ENCODE results near the gene KIAA1217.
"Not testable (repeated sequence)": the region's sequence is repeated elsewhere in the genome, so short reads cannot be mapped to it uniquely, and the experiment has no call there.

Gene KIAA1217

GRCh38 chr10:24476913-24477701 lies 268.2 kb downstream of the KIAA1217 start:
- DNase-seq: no peak

- DNase-seq: no peak
Observed at GRCh38 chr10:24477915-24478314, 269.0 kb downstream of the KIAA1217 start.

- no peak for DNase-seq
Observed at GRCh38 chr10:24479806-24480205, 270.9 kb downstream of the KIAA1217 start.

DNA sequence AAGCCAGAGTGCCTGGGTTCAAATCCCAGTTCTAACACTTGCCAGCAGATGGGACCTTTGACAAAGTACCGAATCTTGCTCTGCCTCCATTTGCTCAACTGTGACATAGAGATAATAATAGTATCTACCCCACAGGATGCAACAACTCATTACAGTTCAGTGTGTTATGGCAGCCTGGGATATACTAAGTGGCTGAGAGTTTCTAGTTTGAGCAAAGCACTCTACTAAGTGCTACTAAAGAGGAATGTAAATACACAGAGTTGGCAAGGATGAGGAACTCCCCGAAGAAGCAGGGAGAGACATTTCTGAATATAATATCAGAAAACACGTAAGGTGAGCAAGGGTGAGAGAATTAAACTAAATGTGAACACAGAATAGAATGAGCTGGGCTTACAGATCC lies 271.5 kb downstream of the KIAA1217 start:
- DNase-seq: no peak

DNA sequence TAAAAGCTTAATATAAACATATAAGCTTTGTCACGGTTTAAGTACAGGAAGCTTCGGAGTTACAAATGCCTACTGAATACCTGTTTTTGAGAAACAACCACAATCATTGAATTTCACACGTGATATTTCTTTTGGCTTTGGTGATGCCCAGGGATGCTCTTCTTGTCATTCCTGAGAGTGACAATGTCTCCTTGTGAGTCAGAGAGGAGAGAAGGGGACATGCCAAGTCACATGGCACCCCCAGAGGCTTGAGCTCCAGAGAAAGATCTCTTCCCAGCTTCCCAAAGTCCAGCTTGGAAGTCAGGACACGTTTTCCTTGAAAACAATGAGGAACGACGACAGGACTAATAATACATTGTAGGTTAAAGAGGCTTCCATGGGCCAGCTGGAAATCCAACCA lies 272.3 kb downstream of the KIAA1217 start:
- DNase-seq: no peak

DNA sequence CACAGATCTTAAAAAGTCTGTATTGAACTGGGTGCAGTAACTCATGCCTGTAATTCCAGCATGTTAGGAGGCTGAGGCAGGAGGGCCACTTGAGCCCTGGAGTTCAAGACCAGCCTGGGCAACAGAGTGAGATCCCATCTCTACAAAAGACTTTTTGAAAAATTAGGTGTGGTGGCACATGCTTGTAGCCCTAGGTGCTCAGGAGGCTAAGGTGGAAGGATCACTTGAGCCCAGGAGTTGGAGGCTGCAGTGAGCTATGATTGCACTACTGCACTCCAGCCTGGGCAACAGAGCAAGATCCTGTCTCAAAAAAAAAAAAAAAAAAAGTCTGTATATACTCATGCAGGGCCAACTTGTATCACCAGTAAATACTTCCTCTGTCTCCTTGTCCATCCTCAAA lies 273.8 kb downstream of the KIAA1217 start:
- DNase-seq: not testable (repeated sequence)

DNA sequence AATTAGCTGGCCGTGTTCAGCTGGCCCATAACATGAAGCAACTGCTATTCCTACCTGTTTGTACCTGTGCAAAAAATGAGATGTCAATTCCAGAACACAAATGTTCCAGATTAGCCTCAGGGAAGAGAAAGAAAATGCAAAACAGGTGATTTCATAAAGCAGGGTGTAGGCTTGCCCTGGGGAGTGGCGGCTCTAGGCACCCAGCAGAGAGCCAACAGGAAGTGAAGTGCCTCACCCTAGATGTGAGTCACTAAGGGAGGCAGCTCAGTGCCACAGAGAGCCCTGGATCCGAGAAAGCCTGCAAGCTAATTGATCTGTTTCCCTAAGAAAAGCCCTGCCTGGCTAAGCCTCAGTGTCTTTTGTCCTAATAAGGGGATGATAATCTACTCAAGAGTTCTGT lies 274.8 kb downstream of the KIAA1217 start:
- DNase-seq: peak in 2 of 3 experiments; percentile 5 to 8

DNA sequence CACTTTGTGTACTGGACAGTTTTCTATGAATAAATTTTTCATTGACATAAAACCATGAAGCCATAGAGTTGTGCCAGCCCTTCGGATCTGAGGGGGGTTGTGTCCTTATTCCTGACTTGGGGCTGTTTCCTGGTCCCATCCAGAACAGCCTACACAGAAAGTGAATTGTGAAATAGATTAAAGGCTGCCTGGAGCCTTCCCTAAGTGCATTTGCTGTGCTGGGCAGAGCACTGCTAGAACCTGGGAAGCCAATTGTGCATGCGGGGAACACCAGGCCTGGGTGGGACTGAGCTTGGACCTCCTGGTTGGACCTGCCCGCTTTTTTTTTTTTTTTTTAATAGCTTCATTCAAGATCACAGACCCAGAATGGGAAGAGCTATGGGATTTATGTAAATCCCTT lies 275.8 kb downstream of the KIAA1217 start:
- no peak for DNase-seq

DNA sequence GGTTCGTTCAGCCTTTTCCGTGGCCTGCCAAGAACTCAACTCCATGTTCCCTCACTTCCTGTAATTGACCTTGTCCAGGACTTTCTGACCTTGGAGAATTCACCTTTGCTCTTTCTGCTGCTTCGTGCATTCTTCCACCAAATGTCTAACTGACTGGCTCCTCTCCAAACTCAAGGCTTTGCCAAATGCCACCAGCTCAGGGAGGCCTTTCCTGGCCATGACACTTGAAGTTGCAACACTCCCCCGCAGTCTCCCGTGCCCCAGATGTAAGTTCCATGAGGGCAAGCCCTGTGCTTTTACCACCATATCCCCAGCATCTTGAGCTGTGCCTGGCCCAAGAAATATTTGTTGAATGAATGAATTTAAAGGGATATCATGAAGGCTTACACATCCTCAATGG lies 276.4 kb downstream of the KIAA1217 start:
- no peak for DNase-seq

DNA sequence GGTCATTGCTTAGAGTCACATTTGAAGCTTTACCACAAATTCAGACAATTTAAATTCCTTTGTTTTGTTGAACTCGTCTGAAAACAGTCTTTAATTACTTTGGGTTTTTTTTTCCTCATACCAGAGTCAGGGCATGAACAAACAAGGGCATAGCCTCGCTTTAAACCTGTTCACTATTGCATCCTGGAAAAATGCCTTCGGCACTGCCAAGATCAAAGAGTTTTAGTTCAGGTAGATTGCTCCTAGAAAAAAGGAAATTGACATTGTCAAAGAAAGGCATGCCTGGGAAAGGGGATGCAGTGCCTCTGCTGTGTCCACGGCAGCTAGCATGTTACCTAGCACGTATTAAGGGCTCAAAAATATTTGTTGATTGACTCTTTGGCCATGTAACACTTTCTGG lies 279.7 kb downstream of the KIAA1217 start:
- DNase-seq: no peak

DNA sequence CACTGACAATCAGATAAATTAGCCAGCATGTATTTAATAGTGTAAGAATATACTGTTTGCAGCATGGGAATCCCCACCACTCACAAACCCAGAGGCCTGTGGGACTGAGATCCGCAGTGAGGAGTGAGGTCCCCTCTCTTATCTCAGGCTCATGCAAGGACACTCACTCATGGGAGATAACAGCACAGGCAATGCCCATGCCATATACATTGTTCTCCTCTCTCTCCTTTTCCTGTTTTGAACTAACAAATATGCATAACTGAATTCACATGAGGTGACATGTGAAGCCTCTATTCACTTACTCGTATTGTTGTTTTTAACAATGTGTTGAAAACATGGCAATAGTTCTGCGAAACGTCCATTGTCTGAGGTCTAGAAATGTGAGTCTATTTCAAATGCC lies 284.2 kb downstream of the KIAA1217 start:
- DNase-seq: no peak

GRCh38 chr10:24494236-24494635 lies 285.3 kb downstream of the KIAA1217 start:
- DNase-seq: no peak

DNA sequence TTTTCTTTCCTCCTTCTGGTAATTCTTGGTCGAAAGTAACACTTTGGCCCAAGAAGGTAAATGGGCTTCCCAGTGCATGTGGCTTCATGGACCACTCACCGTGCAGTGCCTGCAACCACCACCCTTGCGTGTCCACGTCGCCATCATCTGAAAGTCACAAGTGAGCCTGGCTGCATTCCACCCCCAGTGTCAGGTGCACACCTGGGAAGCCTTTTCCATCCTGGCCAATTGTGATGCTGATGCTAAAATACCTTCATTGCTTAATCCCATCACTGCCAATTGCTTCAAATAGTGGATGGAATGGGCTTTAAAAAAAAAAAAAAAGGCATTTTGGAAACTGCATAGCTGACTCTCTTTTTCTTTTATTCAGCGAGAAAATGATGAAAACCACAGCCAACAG lies 285.8 kb downstream of the KIAA1217 start:
- DNase-seq: no peak

DNA sequence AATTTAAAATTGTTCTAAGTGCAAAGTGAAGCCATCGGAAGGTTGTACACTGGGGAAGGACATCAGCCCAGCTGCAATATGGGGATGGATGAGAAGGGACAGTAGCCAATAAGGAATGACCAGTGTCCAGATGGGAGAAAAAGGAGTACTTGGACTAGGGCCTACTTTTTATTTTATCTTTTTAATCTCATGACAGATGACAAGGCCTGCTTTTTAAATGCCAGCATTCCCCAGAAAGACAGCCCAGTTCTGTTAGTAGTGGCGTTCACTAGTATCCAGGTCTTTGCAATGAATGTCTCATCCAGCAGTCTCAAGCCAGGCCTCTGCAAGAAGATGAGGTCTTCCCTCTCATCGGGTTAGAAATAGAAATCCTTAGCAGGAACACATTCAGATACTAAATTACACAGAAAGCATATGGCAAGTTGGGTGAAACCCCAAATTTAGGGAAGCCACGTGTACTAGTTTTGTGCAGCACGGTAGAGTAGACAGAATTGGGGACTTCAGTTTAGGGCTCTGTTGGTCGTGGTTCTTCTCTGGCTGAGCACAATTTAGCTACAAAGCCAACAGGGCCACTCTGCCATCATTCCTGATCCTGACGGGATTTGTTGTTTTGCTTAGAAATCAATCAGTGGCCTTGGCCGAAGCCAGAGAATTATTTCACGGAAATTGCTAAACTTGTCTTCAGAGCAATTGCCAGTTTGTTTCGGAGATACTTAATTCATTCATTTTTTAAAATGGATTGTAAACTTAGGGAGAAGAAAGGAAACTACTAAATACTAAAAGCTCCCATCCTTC lies 286.9 kb downstream of the KIAA1217 start:
- no peak for DNase-seq

DNA sequence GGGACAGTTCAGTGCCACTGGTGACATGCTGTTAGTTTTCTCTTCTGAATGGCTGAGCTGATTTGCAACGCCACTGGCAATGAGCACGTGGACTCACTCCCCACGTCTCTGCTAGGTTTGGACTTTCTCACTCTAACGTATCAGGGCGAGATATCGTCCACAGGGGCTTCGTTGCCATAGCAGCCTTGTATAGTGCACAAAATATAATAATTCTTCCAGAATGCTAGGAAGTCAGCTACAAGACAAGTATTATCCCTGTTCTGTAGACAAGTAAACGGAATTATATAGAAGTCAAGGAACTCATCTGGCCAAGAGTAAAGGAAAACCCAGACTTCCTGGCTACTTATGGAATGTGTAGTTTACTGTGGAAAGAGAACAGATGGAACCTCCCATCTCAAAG lies 288.0 kb downstream of the KIAA1217 start:
- no peak for DNase-seq

DNA sequence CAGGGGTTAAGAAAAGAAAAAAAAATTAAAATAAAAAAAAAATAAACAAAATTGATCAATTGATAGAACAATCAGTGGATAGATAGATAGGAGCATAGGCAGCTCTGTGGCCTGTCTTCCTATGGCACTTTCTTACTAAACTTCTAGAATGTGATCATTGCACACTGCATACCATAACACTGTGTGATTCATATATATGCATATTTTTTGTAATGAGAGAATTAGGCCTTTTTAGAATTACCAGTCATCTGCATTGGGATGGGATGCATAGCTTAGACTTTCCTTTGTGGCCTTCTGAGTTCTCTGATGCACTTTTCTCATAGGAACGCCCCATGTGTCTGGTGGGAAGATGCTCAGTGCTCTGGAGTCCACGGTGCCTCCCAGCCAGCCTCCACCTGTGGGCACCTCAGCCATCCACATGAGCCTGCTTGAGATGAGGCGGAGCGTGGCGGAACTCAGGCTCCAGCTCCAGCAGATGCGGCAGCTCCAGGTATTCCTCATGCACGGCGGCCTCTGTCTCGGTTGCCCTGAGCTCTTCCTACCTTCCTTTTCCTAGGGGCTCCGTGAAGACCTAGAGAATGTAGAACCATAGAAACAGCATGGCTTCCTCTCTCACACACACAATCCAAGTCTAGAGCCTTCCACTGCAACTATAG lies 292.2 kb downstream of the KIAA1217 start:
- no peak for DNase-seq

DNA sequence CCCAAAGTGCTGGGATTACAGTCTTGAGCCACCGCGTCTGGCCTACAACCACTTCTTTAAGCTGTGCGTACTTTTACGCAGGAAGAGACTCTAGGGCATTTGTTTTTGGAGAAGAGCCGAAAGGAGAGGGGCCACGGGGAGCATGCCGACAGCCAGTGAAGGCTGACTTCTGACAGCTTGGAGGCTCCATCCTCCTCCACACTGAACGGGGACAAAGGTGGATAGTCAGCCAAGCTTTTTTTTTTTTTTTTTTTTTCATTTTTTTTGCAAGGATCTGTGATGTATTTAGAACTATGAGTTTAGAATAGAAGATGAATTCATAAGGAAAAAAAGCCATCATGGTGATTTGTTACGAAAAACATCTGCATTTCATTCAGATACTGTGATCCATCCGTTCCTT lies 293.1 kb downstream of the KIAA1217 start:
- no peak for DNase-seq

- no peak for DNase-seq
Observed at GRCh38 chr10:24502801-24503460, 294.0 kb downstream of the KIAA1217 start.

GRCh38 chr10:24503461-24504320 lies 294.8 kb downstream of the KIAA1217 start:
- DNase-seq: peak in 2 of 3 experiments; percentile 5 to 49

GRCh38 chr10:24505759-24506158 lies 296.8 kb downstream of the KIAA1217 start:
- DNase-seq: peak in 1 of 3 experiments; percentile 9

DNA sequence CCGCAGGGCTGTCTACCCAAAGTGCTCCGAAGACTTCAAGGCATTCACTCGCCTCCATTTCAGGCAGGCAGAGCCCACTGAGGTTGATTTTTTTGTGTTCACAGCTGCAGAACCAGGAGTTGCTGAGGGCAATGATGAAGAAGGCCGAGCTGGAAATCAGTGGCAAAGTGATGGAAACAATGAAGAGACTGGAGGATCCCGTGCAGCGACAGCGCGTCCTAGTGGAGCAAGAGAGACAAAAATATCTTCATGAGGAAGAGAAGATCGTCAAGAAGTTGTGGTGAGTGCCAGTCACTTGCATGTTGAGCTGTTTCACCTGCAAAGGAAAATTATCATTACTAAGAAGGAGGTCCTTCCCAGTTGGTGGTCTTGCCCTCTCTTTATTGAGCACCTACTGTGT lies 304.2 kb downstream of the KIAA1217 start:
- DNase-seq: no peak

GRCh38 chr10:24515481-24515880 lies 306.5 kb downstream of the KIAA1217 start:
- no peak for DNase-seq
